GM10266 (cell line): ENCODE results near the gene KHDRBS2.

Experiments
- DNase-seq: peaks from one replicate; pipeline ENCODE4 v3.0.0; 2012; ENCODE audit errors: extremely low spot score
- TF ChIP-seq, protein P1 (sequence below): IDR thresholded peaks from 2 replicates; pipeline ENCODE4 v1.5.1; 2012; ENCODE audit warnings: mild to moderate bottlenecking, low read depth; ENCODE audit not compliant: control insufficient read depth, insufficient read depth; ENCODE audit errors: missing control alignments

Gene KHDRBS2

DNA sequence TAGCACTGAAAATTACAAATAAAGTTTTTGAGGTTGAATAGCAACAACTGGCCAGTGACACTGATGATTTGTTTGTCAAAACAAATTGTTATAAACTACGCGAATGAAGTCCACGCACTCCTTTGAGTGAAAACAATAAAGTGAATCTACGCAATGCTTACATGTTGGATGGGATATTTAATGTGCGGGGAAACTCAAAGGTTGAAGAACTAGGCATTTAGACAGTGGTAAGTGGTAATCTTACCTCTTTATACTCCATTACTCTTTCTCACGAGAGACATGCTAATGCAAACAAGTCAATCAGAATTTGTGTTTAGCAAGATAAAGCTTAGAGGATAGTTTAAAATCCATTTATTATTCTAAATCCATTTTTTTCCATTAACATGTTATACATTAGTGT is 606.4 kb downstream of the KHDRBS2 start:
- no peak for DNase-seq
- TF ChIP-seq, protein P1, sequence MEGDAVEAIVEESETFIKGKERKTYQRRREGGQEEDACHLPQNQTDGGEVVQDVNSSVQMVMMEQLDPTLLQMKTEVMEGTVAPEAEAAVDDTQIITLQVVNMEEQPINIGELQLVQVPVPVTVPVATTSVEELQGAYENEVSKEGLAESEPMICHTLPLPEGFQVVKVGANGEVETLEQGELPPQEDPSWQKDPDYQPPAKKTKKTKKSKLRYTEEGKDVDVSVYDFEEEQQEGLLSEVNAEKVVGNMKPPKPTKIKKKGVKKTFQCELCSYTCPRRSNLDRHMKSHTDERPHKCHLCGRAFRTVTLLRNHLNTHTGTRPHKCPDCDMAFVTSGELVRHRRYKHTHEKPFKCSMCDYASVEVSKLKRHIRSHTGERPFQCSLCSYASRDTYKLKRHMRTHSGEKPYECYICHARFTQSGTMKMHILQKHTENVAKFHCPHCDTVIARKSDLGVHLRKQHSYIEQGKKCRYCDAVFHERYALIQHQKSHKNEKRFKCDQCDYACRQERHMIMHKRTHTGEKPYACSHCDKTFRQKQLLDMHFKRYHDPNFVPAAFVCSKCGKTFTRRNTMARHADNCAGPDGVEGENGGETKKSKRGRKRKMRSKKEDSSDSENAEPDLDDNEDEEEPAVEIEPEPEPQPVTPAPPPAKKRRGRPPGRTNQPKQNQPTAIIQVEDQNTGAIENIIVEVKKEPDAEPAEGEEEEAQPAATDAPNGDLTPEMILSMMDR = no peak

DNA sequence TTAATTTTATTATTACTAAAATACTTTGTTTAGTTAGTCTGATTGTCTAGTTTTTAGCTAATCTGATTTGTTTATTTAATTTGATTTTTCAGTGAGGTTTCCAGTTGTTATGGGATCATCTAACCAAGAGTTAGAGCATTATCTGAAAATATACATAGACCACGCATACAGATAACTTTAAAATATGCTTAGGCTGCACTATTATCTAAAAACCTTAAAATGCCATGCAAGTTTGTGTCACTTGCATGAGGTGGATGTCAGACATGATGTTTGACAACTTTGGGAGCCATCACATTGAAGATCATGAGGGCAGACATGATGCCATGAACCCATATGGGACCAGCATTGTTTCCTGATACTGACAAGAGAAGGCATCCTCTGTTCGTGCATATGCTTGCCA is 610.3 kb downstream of the KHDRBS2 start:
- TF ChIP-seq, protein P1 = no peak
- DNase-seq = no peak

GRCh38 chr6:61649845-61650244 is 636.2 kb downstream of the KHDRBS2 start:
- DNase-seq = no peak
- TF ChIP-seq, protein P1 = no peak

GRCh38 chr6:61640463-61640862 is 645.6 kb downstream of the KHDRBS2 start:
- DNase-seq = no peak
- TF ChIP-seq, protein P1 = no peak
